Measurements from ENCODE around the gene KIF1A.
"Not testable (repeated sequence)": the region's sequence is repeated elsewhere in the genome, so short reads cannot be mapped to it uniquely, and the experiment has no call there.

The KIF1A gene

DNA sequence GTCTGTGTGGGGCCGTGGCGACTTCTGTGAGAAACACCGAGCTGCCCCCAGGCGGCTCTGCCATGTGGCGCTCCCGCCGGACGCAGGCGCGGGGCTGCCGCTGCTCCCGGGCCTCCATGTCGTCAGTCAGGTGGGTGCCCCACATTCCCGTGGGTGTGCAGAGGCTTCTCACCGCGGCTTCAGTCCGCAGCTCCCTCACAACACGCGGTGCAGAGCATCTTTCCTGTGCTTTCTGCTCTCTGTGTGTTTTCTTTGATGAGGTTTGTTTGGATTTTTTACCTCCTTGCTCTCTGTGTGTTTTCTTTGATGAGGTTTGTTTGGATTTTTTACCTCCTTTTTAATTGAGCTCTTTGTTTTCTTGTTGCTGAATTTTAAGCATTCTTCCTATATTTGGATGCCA is 115.4 kb downstream of the KIF1A start:
- no peak for DNase-seq

DNA sequence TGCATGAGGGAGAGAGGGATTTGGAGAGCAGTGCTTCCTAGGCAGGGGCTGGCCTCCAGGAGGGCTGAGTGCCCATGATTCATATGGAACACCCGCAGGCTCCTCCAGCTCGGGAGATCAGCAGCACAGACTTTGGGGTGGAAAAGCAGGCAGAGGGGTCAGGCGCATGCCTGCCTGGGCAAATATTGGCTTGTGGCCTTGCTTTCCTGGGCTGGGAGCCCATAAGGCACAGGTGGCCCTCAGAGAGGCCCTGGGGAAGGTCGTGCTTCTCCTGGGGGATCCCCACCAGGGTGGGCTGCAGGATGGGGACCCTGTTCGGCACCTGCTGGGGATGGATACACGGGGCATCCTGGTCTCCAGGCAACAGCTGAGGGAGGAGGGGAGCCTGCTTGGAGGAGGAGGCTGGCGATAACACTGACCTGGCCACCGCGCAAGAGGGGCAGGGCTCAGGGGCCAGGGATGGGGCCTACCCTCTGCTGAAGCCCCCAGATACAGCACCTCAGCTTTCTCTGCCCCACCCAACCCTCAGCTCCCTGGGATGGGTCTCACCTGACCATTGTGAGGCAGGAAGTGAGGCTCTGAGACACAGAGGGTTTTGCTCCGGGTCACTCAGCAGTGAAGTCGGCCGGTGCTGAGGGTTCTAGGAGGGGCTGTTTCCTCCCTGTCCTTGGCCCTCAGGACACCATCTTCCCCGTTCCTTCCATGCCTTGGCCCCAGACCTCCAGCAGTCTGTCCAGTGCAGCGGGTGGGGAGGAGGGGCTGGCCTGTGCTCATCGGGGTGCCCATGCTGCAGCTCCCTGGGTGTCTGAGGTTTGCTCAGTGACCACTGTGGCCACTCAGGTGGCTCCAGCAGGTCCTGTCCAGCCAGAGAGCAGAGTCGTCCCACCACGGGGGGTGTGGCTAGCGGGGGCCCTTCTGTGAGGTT is 116.3 kb downstream of the KIF1A start:
- DNase-seq: no peak

DNA sequence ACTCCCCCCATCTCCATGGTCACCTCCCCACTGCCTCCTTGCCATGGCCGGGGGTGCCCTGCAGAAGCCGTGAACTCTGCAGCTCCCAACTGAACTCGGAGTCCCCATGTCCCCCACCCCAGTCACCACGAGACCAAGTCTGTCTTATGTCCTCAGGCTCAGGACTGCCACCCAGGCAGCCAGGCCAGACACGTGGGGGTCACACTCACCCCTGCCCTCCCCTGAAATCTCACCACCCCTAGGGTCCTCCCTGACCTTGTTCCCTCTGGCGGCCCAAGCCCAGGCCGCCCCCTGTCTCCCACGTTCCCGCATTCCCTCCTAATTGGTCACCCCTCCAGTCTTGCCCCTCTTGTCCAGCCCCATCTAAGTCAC is 117.4 kb downstream of the KIF1A start:
- DNase-seq: no peak

DNA sequence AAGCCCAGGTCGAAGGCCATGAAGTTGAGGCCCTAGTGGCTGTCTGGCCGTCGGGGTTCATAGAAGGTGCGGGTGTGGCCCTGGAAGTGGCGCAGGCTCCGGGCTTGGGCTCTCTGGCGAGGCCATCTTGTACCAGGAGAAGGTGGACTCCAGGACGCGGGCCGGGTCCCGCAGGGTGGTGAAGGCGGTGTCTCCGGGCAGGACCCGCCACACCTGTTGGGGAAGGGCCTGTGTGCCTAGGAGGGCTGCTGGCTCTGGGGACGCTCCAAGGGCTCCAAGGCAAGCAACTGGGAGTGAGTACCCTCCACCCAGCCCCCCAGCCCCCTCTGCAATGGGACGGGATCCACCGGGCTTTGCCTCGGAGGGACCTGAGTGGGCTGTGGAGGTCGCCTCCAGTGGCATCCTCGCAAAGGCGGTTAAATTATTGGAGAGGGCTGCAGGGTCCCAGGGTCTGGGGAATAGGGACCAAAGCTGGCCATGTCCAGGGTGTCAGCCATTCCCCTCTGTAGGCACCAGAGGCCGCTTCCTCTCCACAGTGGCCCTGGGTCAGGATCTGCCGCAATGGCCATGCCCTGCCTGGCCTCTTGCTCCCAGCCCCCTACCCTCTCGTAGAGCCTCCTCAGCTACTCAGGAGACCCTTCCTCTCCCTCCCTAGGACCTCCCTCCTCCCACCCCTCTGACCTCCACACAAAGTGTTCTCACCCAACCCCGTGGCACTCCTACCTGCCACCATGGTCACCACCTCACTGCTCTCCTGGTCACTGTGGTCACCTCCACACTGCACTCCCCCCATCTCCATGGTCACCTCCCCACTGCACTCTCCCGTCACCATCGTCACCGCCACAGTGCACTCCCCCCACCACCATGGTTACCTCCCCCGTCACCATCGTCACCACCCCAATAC is 118.0 kb downstream of the KIF1A start:
- DNase-seq: no peak

DNA sequence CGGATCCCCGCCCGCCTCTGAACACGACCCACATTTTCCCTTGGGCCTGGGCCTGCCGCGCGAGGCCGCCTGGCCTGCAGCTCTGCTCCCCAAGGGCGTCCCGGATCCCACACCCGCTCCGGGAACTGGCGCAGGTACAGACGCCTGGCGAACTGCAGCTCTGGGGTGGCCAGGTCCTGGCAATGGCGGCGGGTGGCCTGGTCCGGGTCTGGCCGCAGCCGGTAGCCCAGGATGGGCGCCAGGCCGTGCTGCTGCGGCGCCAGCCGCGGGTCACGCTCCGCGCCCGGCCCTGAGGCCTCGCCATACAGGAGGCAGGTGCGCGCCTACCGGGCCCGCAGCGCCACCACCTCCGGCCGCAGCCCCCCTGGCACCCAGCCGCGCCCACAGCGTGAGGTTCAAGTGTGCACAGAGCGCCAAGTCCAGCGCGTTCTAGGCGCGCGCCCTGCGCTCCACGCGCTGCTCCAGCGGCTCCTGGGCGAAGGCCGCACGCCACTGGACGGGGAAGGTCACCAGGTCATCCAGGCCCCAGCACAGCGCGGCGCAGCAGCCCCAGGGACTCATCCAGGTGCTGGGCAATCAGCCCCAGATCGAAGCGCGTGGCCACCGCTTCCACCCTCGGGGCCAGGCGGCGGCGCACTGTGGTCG is 118.8 kb downstream of the KIF1A start:
- no peak for DNase-seq

DNA sequence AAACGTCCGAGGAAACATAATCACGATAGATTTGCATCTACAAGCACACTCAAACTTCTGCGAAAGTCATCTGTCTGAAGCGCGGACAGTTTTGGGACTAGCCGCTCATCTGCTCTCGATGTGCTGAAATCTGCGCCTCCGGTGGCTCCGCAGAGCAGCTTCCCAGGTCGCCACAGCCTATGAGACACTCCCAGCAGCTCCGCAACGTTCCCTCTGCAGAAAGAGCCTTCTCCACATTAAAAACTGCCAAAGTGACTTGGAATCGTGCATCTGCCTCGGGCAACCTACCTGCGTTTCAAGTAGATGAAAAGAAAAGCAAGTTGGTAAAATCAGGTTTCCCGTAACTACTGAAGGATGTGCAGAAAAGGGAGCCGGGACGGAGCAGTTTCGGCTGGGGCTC is 119.4 kb downstream of the KIF1A start:
- not testable (repeated sequence) for DNase-seq

DNA sequence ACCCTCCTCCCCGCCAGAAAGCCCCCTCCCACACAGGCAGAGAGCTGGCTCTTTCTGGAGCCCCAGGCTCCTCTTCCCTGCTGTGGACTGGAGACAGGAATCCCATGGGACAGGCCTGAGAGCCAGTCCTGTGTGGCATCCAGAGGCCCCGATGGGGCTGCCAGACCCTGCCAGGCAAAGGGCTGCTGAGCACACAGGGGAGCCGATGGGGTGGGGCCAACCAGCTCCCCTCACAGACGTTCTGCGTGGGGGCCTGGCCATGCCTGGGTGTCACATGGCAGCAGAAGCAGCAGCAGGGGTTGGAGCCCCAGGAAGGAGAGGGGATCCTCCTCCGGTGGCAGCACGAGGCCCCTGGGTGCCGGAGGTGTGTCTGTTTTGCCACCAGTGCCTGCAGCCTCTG is 120.2 kb downstream of the KIF1A start:
- DNase-seq: not testable (repeated sequence)

DNA sequence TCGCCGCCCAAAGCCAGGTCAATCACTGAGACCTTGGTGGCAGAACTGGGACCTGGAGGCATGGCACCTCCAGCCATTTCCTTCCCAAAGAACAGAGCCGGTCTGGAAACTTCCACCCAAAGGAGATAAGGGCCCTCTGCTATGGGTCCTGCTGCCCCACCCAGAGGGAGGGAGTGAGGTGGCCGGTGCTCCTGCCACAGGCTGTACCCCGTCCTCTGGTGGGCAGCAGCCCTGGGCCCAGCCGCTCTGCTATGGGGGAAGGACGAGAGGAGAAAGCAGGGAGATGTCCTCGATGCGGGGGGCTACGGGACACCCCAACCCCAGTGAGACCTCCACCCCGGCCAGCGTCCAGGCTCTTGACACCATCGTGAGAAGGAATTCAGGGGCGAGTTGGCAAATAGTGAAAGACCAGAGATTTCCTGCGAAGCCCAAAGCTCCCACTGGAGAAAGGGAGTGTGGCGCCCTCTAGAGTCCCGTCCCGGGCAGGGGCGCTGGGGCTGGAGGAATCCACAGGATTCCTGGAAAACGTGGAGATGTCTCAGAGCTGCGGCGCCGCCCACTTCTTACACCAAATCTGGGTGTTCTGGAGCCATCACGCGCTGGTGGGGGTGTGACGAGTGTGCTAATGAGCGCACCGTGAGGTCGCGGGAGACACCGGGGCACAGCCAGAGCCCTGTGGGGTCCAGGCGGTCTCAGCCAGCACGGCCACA is 121.0 kb downstream of the KIF1A start:
- DNase-seq: not testable (repeated sequence)

DNA sequence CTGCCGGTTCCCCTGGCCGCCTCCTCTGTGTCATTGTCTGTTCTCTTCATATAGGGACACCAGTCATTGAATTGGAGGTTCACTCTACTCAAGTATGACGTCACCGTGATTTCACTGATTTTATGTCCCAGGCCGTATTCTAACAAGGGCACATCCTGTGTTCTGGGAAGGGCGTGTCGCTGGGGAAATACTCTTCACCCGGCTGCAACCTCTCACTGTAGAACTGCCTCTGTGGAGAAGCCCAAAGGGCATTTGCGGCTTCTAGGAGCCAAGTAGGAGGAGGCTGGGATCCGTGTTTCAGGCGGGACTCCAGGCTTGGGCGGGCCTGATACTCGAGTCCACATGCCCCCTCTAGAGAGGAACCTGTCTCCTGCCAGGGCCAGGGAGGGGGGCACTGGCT is 123.5 kb downstream of the KIF1A start:
- DNase-seq: not testable (repeated sequence)

DNA sequence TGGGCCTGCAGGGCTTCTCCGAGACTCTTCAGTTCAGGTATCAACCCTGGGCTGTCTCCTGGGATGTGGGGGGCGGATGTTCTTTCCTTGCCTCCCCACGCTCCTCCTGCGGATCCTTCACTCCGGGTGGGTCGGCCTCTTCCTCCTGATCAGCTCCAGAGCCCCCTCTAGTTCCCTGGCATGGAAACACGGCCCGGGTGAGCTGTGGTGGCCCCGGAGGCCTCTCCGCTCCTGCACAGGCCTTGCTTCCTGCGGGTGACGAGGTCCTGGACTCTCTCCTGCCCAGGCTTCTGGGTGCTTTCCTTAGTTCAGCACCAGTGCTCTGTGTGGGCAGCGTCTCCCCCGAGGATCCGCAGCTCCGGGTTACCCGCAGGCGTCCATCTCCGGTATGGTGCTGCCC is 124.4 kb downstream of the KIF1A start:
- DNase-seq: not testable (repeated sequence)

DNA sequence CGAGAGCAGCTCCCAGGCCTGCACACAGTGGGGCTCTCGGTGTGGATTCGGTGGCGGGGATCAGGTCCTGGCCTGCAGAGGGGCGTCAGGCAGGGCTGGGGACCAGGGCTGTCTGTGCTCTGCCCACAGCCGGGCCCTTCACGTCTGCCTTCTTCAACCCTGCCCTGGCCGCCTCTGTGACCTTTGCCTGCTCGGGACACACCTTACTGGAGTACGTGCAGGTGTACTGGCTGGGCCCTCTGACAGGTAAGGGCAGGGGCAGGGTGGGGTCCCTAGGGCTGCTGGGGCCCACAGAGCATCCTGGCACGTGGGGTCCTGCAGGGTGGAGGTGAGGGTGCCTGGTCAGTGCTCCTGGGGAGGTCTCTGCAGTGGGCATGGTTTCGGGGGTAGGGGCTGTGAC is 125.7 kb downstream of the KIF1A start:
- not testable (repeated sequence) for DNase-seq

DNA sequence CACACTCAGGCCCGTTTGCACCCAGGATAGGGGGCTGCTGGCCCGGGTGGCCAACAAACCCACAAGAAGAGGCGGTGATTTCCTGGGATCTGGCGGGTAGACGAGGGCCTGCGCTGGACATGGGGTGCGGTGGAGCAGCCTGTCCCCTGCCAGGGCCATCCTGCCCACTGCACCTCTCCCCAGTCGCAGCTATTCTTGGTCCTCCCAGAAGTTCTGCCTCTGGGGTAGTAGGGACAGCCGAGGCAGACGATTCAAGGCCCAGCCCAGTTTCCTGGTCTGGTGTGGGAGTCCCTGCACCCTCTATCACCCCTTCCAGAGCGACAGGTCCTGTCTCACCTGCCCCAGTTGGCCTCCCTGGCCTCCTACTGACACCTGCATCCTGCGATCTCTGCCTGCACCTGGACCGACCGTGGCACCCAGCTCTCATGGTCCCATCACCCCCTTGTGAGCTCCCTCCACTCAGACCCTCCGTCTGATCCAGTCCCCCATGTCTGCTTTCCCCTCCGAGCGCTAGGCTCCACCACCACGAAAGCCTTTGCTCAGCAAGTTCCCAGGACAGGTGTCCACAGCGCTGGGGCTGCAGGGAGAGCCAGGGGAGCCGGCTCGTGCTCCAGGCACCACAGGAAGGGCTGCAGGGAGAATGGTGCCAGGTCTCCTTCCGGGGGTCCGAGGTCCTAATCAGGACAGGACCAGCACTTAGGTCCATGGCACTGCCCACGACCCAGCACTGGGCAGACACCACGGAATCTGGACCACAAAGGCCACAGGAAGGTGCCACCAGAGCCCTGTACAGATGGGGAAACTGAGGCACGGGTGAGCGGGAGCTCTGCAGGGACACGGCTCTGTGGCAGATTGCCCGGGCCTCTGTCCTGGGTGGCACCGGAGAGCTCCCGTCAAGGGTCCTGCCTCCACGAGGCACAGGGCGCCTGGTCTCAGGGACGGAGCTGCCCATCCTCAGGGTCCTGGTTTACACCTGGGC is 127.1 kb downstream of the KIF1A start:
- not testable (repeated sequence) for DNase-seq

DNA sequence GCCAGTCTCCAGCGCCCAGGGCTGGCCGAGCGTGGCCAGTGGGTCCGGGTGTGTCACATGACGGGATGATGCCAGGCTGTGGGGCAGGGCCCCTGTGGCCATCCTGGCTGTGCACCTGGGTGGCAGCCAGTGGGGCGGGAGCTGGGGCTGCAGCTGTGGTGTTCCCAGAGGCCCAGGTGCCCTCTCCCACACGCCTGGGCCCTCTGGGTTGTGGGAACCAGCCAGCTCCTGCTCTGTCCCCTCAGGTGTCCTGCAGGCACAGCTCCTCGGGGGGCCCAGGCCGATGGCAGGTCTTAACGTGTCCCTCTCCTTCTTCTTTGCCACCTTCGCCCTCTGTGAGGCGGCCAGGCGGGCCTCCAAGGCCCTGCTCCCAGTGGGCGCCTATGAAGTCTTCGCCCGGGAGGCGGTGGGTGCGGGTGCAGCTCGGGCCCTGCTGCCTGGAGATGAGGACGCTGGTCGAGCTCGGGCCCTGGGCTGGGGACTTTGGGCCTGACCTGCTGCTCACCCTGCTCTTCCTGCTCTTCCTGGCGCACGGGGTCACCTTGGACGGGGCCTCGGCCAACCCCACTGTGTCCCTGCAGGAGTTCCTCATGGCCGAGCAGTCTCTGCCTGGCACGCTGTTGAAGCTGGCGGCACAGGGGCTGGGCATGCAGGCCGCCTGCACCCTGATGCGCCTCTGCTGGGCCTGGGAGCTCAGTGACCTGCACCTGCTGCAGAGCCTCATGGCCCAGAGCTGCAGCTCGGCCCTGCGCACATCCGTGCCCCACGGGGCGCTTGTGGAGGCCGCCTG is 128.2 kb downstream of the KIF1A start, which contains the start of gene AQP12A:
Gene AQP12A (plus strand): TSS at position 236 of the 790 bp plus-strand sequence. CDS start 48 bp downstream, at position 284.
- DNase-seq: not testable (repeated sequence)

DNA sequence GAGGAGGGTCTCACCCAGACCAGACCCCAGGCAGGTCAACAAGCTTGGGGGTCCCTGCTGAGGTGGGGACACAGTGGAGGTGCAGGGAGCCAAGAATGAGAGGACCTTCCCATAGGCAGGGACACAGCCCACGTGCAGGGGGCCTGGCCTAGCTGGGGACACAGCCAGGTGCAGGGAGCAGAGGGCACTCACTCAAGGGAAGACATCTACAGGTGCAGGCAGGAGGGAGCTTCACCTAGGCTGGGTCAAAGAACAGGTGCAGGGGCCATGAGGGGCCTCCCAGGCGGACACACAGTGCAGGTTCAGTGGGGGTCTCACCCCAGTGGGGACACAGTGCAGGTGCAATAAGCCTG is 129.0 kb downstream of the KIF1A start:
- not testable (repeated sequence) for DNase-seq

DNA sequence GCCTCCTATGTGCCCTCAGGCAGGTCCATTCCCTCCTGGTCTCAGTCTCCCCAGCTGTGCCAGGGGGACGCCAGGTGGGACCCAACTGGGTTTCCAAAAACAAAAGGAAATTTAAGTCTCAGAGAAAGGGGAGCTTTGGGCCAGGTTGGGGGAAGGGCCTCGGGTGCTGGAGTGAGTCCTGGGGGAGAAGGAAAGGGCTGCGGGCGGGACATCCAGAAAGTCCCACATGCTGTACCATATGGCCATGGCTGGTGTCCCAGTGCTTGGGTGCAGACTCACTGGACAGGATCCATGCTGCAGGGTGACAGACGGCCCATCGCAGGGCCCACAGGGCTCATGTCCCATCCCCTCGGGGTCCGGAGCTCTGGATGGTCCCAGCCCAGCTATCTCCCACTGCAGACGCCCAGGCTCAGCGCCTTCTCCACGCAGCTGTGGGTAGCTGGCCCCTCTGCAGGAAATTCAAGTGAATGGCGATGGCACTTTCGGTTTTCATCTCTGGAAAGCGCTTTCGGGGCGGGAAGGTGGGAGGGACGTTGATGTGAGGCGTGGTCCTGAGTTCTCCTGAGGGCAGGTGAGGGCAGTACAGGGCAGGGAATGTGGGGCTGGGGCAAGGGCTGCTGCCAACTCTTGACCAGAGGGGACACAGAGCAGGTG is 129.5 kb downstream of the KIF1A start:
- not testable (repeated sequence) for DNase-seq

DNA sequence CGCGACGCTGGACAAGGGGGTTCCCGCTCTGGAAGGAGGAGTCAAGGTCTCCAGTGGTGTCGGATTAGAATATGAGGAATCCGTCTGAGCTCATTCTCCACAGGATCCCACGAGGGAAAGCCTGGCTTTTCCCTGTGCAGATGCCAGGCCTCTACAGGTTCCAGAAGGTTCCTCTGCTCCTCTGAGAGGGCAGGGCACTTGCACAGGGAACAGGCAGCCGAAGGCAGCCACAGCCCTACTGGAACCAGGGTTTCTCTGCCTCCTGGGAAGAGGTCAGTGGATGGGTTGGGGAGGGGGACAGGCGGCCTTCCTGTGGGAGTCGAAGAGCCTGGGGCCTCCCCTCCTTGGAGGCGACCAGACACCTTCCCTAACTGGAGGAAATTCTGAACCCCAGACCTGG is 130.0 kb downstream of the KIF1A start:
- no peak for DNase-seq

DNA sequence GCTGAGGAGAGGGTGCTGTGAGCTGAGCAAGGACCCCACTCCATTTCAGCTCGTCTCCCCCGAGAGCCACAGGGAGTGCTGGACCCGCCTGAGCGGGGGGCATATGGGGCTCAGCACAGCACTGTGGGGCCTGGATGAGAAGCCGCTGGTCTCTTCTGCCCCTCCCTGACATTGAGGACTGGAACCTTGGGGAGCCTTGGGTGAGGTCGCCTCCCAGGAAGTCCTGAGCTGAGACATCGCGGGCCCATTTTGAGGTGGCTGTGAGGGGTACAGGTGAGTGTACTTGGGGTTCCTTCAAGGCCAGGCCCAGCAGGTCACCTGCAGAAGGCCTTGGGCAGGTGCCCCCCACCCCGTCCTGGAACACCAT is 131.5 kb downstream of the KIF1A start:
- DNase-seq: no peak

All from amygdala (tissue), 56 donors.